Keratinocyte (primary cell): ENCODE data around the gene FBXL13.

ENCODE experiments used
- EZH2 ChIP-seq: IDR thresholded peaks from one replicate; pipeline ENCODE4 v1.6.1; 2012; ENCODE audit warnings: inconsistent platforms, mild to moderate bottlenecking, low read length, moderate library complexity
- TF ChIP-seq, protein P1 (sequence below), 3 experiments: IDR thresholded peaks in 1 of 3; conservative IDR thresholded peaks in 1 of 3; optimal IDR thresholded peaks in 1 of 3; 2 replicates in 2 of 3; 3 replicates in 1 of 3; pipeline versions ENCODE3 to v1.5.1; 2011; ENCODE audit warnings: low read length in 3 of 3, mild to moderate bottlenecking in 3 of 3, moderate library complexity in 2 of 3, control low read depth in 1 of 3, inconsistent platforms in 1 of 3; ENCODE audit not compliant: insufficient read depth in 2 of 3; ENCODE audit errors: extremely low read depth in 1 of 3

DNA sequence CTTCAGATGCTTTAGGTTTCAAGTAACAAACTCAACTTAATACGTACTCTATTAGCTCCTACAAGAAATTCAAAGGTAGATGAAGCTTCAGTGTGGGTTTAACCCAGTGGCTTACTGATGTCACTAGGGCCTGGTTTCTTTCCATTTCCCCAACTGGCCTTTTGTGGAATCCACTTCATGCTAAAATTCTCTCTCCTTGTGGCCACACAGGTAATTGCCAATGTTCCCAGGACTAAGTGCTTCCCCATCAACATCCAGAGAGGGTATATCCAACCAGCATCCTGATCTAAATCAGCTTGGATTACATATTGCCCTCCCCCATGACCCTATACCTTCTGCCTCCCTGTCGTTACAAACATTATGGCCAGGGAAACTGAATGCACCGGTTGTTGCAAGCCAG, 10.7 kb downstream of the FBXL13 start:
- TF ChIP-seq, protein P1, sequence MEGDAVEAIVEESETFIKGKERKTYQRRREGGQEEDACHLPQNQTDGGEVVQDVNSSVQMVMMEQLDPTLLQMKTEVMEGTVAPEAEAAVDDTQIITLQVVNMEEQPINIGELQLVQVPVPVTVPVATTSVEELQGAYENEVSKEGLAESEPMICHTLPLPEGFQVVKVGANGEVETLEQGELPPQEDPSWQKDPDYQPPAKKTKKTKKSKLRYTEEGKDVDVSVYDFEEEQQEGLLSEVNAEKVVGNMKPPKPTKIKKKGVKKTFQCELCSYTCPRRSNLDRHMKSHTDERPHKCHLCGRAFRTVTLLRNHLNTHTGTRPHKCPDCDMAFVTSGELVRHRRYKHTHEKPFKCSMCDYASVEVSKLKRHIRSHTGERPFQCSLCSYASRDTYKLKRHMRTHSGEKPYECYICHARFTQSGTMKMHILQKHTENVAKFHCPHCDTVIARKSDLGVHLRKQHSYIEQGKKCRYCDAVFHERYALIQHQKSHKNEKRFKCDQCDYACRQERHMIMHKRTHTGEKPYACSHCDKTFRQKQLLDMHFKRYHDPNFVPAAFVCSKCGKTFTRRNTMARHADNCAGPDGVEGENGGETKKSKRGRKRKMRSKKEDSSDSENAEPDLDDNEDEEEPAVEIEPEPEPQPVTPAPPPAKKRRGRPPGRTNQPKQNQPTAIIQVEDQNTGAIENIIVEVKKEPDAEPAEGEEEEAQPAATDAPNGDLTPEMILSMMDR (optimal IDR thresholded peaks at IDR 0.05 in 1 of 3, IDR thresholded peaks at IDR 0.05 in 1 of 3, conservative IDR thresholded peaks at IDR 0.05 in 1 of 3; ENCODE audit: extremely low read depth in 1 of 3, insufficient read depth in 2 of 3, low read length in 3 of 3), result no peak
- TF ChIP-seq EZH2, result no peak
